HuH-7.5 (cell line): ENCODE data around the gene EEIG2.
A peak's percentile ranks its signal among the peaks of the same experiment; 100 is the strongest.

Source experiments
- DNase-seq: peaks from one replicate; pipeline ENCODE4 v3.0.0; 2011; ENCODE audit warnings: low spot score

Gene EEIG2

GRCh38 chr1:108551137-108551862 is 8.6 kb upstream of the EEIG2 start:
- DNase-seq = no peak

GRCh38 chr1:108553905-108554304 is 6.0 kb upstream of the EEIG2 start:
- no peak for DNase-seq

GRCh38 chr1:108554682-108555427 is 5.0 kb upstream of the EEIG2 start:
- DNase-seq = no peak

- DNase-seq = no peak
These were observed 3.8 kb upstream of the EEIG2 start for GRCh38 chr1:108556066-108556465.

- DNase-seq = no peak
These were observed 3.4 kb upstream of the EEIG2 start for GRCh38 chr1:108556499-108556898.

GRCh38 chr1:108557296-108557695 is 2.6 kb upstream of the EEIG2 start:
- no peak for DNase-seq

GRCh38 chr1:108560189-108560873 is 431 bp downstream of the EEIG2 start:
- DNase-seq = peak; percentile 39

GRCh38 chr1:108560874-108561459 is 1.1 kb downstream of the EEIG2 start:
- peak; percentile 19 for DNase-seq

- DNase-seq = peak; percentile 59
These were observed 1.9 kb downstream of the EEIG2 start for GRCh38 chr1:108561689-108562326.

GRCh38 chr1:108563808-108564207 is 3.9 kb downstream of the EEIG2 start:
- no peak for DNase-seq

GRCh38 chr1:108565081-108565480 is 5.2 kb downstream of the EEIG2 start:
- no peak for DNase-seq

- DNase-seq = no peak
These were observed 5.6 kb downstream of the EEIG2 start for GRCh38 chr1:108565512-108565911.

GRCh38 chr1:108568589-108568988 is 8.7 kb downstream of the EEIG2 start:
- DNase-seq = no peak

GRCh38 chr1:108569097-108569728 is 9.3 kb downstream of the EEIG2 start:
- no peak for DNase-seq

GRCh38 chr1:108570128-108570527 is 10.2 kb downstream of the EEIG2 start:
- DNase-seq = peak; percentile 16

GRCh38 chr1:108570998-108571401 is 11.1 kb downstream of the EEIG2 start:
- DNase-seq = no peak

GRCh38 chr1:108572182-108572581 is 12.3 kb downstream of the EEIG2 start:
- no peak for DNase-seq

- DNase-seq = no peak
These were observed 13.3 kb downstream of the EEIG2 start for GRCh38 chr1:108573183-108573582.

GRCh38 chr1:108574008-108574407 is 14.1 kb downstream of the EEIG2 start:
- no peak for DNase-seq

GRCh38 chr1:108575375-108575774 is 15.5 kb downstream of the EEIG2 start:
- no peak for DNase-seq

GRCh38 chr1:108583757-108584427 is 24.0 kb downstream of the EEIG2 start:
- no peak for DNase-seq
